NCI-H146 treated with DMSO at 0.1 percent for 48 hours (cell line): ENCODE data around the gene NT5C1A.

Experiments used
- DNase-seq: peaks from one replicate; lab custom pipeline; 2025; ENCODE audit not compliant: unreplicated experiment; lab: John Stamatoyannopoulos, UW

NT5C1A gene

GRCh38 chr1:39690225-39690624 is 18.3 kb upstream of the NT5C1A start:
- no peak for DNase-seq

- DNase-seq = no peak
These were observed 17.7 kb upstream of the NT5C1A start for GRCh38 chr1:39689635-39690034.

- DNase-seq = no peak
These were observed 17.3 kb upstream of the NT5C1A start for GRCh38 chr1:39689214-39689613.

GRCh38 chr1:39688706-39689105 is 16.8 kb upstream of the NT5C1A start:
- no peak for DNase-seq

GRCh38 chr1:39687243-39687642 is 15.3 kb upstream of the NT5C1A start:
- DNase-seq = no peak

- DNase-seq = no peak
These were observed 13.2 kb upstream of the NT5C1A start for GRCh38 chr1:39685071-39685470.

DNA sequence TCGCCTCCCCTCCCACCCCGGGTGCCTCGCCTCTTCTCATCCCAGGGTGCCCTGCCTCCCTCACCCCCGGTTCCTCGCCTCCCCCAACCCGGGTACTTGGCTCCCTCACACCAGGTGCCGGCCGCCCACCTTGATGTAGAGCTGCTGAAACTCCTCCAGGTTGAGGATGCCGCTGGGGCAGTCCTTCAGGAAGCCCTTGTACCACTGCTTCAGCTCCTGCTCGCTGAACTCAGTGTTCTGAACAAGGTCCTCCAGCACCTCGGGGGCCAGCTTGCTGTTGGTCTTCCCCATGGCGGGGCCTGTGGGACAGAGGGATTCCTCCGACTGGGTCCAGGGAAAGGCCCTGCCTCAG is 12.4 kb upstream of the NT5C1A start:
- DNase-seq = no peak

DNA sequence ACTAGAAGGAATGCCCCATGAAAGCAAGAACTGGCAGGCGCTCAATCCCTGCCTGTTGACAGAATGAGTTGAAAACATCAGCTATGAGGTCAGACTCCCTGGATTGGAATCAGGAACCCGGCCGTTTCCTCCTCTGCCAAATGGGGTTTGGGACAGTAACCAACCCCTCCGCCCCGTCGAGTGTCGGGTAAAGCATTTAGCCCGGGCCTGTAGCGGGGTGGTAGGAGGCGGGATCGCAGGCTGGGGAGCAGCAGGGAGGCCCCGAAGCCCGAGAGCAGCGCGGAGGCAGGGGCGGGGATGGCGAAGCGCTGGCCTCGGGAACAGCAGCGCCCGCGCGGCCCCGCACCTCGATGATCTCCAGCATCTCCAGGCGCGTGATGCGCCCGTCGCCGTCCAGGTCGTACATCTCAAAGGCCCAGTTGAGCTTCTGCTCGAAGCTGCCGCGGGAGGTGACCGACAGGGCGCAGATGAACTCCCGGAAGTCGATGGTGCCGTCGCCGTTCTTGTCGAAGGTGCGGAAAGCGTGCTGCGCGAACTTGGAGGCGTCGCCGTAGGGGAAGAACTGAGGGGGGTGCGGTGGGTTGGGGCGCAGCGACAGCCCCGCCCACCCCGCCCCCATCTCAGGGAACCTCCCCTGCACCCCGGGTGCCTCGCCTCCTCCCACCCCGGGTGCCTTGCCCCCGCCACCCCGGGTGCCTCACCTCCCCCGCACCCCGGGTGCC is 11.8 kb upstream of the NT5C1A start:
- DNase-seq = no peak

- no peak for DNase-seq
These were observed 10.1 kb upstream of the NT5C1A start for GRCh38 chr1:39681999-39682398.

GRCh38 chr1:39681294-39681693 is 9.4 kb upstream of the NT5C1A start:
- no peak for DNase-seq

DNA sequence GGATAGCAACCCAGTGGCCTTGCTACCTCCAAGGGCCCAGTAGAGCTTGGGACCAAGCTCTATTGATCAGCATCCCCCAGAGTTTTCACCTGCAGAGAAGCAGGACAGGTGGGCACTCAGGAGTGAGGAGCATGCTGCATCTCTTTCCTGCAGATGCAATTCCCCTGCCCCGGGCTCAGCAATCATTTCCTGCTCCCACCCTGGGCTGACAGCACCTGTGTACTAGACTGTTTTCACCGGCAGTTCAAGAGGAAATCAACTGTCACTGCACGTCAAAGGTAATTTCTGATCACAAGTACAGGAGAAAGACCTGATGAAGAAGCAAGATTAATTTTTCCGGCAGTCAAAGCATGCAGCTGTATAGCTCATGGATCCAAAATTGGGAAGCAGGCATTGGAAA is 8.8 kb upstream of the NT5C1A start:
- DNase-seq = no peak

DNA sequence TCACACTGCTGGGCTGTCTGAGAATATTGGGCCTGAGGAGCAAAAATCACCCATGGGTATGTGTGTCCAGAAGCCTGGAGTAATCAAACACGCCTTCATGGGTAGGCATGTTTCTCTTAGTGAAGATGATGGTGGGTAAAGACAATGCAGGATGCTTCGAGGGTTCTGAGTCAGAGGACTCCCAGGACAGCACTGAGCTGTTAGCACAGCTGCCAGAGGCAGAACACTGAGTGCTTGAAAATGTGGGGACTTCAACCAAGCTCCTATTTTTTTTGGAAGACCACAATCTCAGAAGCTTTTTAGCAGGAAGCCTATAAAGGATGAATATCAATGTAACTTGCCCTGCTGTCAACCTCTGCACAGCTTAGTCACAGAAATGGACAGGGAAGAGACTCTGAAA is 7.9 kb upstream of the NT5C1A start:
- no peak for DNase-seq

GRCh38 chr1:39678889-39679288 is 7.0 kb upstream of the NT5C1A start:
- no peak for DNase-seq

- no peak for DNase-seq
These were observed 5.7 kb upstream of the NT5C1A start for GRCh38 chr1:39677645-39678044.

- DNase-seq = no peak
These were observed 5.1 kb upstream of the NT5C1A start for GRCh38 chr1:39676948-39677548.

DNA sequence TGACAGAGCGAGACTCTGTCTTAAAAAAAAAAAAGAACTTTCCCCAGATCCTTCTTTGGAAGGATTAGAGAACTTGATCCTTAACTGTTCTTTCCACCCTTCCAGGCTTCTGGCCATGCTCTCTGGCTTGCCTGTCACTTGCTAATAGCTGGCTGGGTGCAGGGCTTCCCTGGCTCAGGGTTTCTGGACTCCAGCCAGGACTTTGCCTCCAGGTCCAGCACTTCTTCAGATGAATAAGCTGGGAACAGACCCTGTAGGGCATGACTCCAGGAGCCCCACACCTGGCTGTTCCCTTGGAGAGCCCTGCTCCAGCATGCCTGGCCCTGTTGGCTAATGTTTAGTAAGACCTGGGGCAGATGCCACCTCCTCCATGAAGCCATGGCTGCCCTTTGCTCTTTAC is 3.3 kb upstream of the NT5C1A start:
- no peak for DNase-seq

DNA sequence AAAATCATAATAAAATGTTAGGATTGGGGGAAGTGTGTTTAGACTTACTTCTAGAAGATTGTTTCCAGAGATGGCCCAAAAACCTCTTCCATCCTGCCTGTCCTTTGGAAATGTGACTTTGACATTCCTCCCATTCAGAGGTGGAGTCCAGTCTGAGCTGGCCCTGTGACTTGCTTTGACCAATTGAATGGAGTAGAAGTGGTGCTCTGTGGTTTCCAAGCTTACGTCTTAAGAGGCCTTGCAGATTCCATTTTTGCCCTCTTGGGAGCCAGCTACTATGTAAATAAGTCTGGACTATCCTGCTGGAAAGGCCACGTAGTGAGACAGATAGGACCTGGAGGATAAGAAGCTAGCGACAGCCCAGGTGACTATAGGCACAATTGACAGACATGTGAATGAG is 1.3 kb upstream of the NT5C1A start:
- DNase-seq = no peak

GRCh38 chr1:39672551-39672947 is 642 bp upstream of the NT5C1A start:
- no peak for DNase-seq

DNA sequence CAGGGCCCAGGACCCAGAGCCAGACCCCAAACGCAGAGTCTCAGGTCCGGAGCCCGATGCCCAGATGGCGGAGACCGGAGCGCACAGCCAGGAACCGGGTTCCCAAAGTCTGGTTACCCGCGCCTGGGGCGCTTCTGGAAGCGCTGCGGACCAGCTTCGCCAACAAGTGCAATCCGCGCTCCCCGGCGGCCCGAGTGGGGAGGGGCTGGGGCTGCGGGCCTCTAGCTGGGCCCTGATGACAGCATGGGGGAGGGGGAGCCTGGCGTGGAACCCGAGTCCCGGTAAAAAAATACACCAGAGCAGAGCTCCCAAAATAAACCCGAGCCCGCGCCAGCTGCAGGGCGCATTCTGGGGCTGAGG is 494 bp downstream of the NT5C1A start:
- DNase-seq = no peak

GRCh38 chr1:39670689-39671088 is 1.2 kb downstream of the NT5C1A start:
- no peak for DNase-seq

GRCh38 chr1:39668894-39669293 is 3.0 kb downstream of the NT5C1A start:
- no peak for DNase-seq

- no peak for DNase-seq
These were observed 3.8 kb downstream of the NT5C1A start for GRCh38 chr1:39668111-39668510.

DNA sequence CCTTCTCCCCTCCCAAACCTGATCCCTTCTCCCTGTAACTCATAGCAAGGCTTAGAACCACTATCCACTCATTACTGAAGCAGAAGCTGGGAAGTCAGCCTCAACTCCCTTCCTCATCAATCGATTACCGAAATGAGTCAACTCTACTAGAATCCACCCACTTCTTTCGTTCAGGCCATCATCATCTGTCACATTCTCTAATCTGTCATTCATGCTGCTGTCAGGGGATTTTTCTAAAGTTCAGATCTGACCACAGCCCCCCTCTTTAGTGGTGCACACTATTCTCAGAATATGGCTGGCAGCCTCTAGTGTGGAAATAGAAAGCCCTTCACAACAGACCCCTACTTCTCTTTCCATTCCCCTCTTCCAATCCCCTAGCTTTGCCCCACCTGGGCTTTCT is 5.1 kb downstream of the NT5C1A start:
- no peak for DNase-seq
